NCI-H146 treated with DMSO at 0.1 percent for 48 hours (cell line): ENCODE data around the gene FUNDC2.
"Not testable (repeated sequence)": the region's sequence is repeated elsewhere in the genome, so short reads cannot be mapped to it uniquely, and the experiment has no call there.

Experiments used
- DNase-seq: peaks from one replicate; lab custom pipeline; 2025; ENCODE audit not compliant: unreplicated experiment; lab: John Stamatoyannopoulos, UW

Gene FUNDC2

GRCh38 chrX:155026727-155027508 lies at the start of gene FUNDC2:
Gene FUNDC2, plus strand, starts transcription at chrX:155026844. Its CDS starts 95 bp downstream, at chrX:155026939.
- DNase-seq: peak; percentile 80

GRCh38 chrX:154979629-154980028 lies 47.0 kb upstream of the FUNDC2 start:
- no peak for DNase-seq

GRCh38 chrX:154980330-154981115 lies 46.1 kb upstream of the FUNDC2 start:
- peak; percentile 4 for DNase-seq

GRCh38 chrX:154981116-154981411 lies 45.6 kb upstream of the FUNDC2 start:
- DNase-seq: no peak

- no peak for DNase-seq
Observed at GRCh38 chrX:154986826-154987575, 39.6 kb upstream of the FUNDC2 start.

GRCh38 chrX:154987940-154988339 lies 38.7 kb upstream of the FUNDC2 start:
- peak; percentile 14 for DNase-seq

GRCh38 chrX:154988719-154989118 lies 37.9 kb upstream of the FUNDC2 start:
- no peak for DNase-seq

GRCh38 chrX:154990496-154990895 lies 36.1 kb upstream of the FUNDC2 start:
- DNase-seq: no peak

- no peak for DNase-seq
Observed at GRCh38 chrX:154991039-154991438, 35.6 kb upstream of the FUNDC2 start.

- DNase-seq: no peak
Observed at GRCh38 chrX:154991476-154991875, 35.2 kb upstream of the FUNDC2 start.

- DNase-seq: no peak
Observed at GRCh38 chrX:154998204-154998880, 28.3 kb upstream of the FUNDC2 start.

GRCh38 chrX:155000841-155001240 lies 25.8 kb upstream of the FUNDC2 start:
- DNase-seq: no peak

GRCh38 chrX:155001873-155002272 lies 24.8 kb upstream of the FUNDC2 start:
- DNase-seq: no peak

- DNase-seq: no peak
Observed at GRCh38 chrX:155005190-155005589, 21.5 kb upstream of the FUNDC2 start.

GRCh38 chrX:155006379-155006778 lies 20.3 kb upstream of the FUNDC2 start:
- not testable (repeated sequence) for DNase-seq

- DNase-seq: not testable (repeated sequence)
Observed at GRCh38 chrX:155006913-155007671, 19.6 kb upstream of the FUNDC2 start.

- not testable (repeated sequence) for DNase-seq
Observed at GRCh38 chrX:155008578-155008977, 18.1 kb upstream of the FUNDC2 start.

- no peak for DNase-seq
Observed at GRCh38 chrX:155009994-155010472, 16.6 kb upstream of the FUNDC2 start.

GRCh38 chrX:155020591-155020990 lies 6.1 kb upstream of the FUNDC2 start:
- no peak for DNase-seq

- DNase-seq: no peak
Observed at GRCh38 chrX:155022585-155022984, 4.1 kb upstream of the FUNDC2 start, which contains the start of gene F8. Gene F8, minus strand, starts transcription at chrX:155022723. Its CDS starts 171 bp downstream, at chrX:155022552.
